KOPT-K1 (cell line): ENCODE measurements around the gene LUC7L3.

Experiments
- H3K27ac ChIP-seq: fragments of 200-600 bp; sonication (generic); 2 replicates; pipeline ENCODE4 v1.5.1; 2016; ENCODE audit warnings: antibody characterized with exemption, mild to moderate bottlenecking, low read depth, low read length; ENCODE audit not compliant: poor library complexity, severe bottlenecking
- H3K36me3 ChIP-seq: fragments of 200-600 bp; sonication (generic); 2 replicates; pipeline ENCODE4 v1.5.1; 2017; ENCODE audit warnings: antibody characterized with exemption, mild to moderate bottlenecking, low read length, moderate library complexity; ENCODE audit not compliant: insufficient read depth
- H3K9me3 ChIP-seq: fragments of 200-600 bp; sonication (generic); 2 replicates; pipeline ENCODE4 v1.5.1; 2017; ENCODE audit warnings: antibody characterized with exemption, low read length, mild to moderate bottlenecking; ENCODE audit not compliant: insufficient read depth, poor library complexity, severe bottlenecking

LUC7L3 gene

DNA sequence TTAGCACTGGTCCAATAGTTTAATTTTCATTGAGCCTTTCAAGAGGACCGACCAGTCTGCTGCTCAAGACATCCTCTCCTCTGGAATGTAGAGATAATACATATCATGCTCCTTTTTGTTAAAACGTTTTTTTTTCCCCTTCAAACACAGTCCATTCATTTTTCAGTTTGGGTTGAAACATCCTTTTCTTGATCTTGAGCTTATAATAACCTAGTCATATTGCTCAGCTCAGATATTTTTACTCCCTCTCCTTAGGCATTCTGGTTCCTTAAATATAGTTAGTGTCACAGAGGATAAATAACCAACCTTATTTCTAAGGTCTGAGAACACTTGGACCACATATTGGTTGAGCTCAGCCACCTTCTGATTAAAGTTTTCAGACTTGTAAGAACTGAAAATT lies 35.1 kb downstream of the LUC7L3 start:
- Histone ChIP-seq H3K36me3 (peaks cover 69% of the 10 kb centered on the region), H3K27ac (no peak overlapping the region), H3K9me3 (no peaks in the 10 kb centered on the region)

DNA sequence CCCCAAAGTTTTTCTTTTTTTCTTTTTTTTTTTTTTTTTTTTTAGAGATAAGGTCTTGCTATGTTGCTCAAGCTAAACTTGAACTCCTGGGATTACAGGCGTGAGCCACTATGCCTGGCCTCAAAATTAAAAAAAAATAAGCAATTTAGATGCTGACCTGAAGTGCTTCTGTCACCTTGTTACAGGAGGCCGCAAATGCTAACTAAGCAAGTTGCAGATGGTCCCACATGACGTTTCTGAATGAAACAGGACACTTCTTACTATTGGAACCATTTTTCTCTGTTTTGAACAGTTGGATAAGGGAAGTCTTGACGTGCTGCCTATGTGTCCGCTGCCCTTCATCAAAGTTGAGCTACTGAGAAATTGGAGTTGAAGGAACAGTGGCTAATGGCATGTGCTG lies 39.1 kb downstream of the LUC7L3 start:
- H3K27ac ChIP-seq = no peak overlapping the region
- H3K36me3 ChIP-seq = peaks cover 29% of the 10 kb centered on the region
- no peaks in the 10 kb centered on the region for H3K9me3 ChIP-seq

DNA sequence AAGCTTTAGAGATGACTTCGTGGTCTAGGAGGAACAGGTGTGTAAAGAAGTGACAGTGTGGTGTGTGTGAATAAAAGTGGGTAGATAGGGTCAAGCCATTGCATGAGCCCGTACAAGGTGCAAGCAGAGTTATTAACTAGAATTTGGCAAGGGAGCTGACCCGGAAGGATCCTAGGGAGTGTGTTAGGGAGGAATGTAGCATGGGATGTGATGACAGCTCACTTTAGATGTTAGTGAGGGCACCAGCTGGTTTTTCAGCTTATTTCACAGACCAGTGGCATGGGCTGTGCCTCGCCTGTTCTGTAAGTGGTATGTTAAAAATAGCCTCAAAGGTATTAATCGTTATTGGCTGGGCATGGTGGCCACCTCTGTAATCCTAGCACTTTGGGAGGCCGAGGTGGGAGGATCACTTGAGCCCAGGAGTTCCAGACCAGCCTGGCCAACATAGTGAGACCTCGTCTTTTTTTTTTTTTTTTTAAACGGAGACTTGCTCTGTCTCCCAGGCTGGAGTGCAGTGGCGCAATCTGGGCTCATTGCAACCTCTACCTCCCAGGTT lies 39.7 kb downstream of the LUC7L3 start:
- Histone ChIP-seq H3K9me3 (no peaks in the 10 kb centered on the region), H3K27ac (no peak overlapping the region), H3K36me3 (peaks cover 23% of the 10 kb centered on the region)

- Histone ChIP-seq H3K36me3 (no peaks in the 10 kb centered on the region), H3K27ac (no peak overlapping the region), H3K9me3 (no peaks in the 10 kb centered on the region)
Measured at GRCh38 chr17:50762177-50762576, 42.8 kb downstream of the LUC7L3 start.

GRCh38 chr17:50763716-50764475 lies 44.5 kb downstream of the LUC7L3 start:
- Histone ChIP-seq H3K36me3 (no peaks in the 10 kb centered on the region), H3K27ac (no peak overlapping the region), H3K9me3 (no peaks in the 10 kb centered on the region)

GRCh38 chr17:50764734-50765149 lies 45.3 kb downstream of the LUC7L3 start:
- no peak overlapping the region for H3K27ac ChIP-seq
- no peaks in the 10 kb centered on the region for H3K9me3 ChIP-seq
- no peaks in the 10 kb centered on the region for H3K36me3 ChIP-seq

DNA sequence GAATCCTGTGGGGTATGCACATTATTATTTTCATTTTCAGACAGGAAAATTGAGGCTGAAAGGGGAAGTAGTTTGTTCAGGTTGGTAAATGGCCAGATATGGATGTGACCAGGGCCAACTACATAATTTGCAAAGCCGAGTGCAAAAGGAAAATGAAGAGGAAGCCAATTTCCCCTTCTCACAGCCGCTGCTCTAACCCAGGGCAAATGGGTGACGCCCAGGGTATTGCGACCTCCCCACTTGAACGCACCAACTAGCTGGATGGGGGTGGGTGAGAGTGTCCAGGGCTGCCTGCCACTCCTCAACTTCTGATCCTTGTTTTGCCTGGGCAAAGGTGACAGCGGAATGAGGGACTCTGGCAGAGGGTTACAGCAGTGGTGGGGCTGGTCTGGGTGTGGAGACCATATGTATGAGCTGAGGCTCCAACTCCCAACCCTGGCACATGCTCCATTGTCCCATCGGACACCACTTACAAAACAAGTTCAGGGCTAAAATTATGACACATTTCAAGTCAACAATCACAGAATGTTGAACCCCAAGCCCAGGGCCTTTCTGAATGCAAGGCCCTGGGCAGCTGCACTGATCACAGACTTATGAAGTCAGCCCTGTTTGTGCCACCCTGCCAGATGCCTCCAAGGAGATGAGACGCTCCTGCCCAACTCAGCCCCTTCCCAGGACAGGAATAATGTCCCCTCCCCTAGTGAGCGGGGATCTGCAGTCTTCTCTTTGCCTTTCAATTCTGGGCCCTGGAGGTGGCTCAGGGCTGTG lies 46.2 kb downstream of the LUC7L3 start:
- no peaks in the 10 kb centered on the region for H3K9me3 ChIP-seq
- no peaks in the 10 kb centered on the region for H3K36me3 ChIP-seq
- H3K27ac ChIP-seq = no peak overlapping the region

- H3K27ac ChIP-seq = no peak overlapping the region
- no peaks in the 10 kb centered on the region for H3K36me3 ChIP-seq
- H3K9me3 ChIP-seq = no peaks in the 10 kb centered on the region
Measured at GRCh38 chr17:50766222-50767023, 47.0 kb downstream of the LUC7L3 start.

DNA sequence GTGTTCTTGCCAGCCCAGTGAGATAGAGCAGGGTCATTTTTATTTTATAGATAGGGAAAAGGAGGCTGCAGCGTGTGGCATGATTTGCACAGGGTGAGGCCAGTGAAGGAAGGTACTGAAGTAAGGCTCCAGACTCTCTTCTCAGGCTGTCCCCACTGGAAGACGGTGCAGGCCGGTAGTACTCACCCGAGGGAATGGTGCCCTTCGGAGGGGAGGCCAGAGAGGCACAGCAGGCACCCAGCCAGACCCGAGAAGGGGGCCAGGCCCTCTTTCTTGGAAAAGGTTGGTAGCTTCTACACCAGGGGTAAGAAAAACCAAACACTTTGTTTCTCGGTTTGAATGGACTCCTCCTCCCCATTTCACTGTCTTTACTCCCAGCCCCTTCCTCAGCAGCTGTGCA lies 47.6 kb downstream of the LUC7L3 start:
- Histone ChIP-seq H3K36me3 (no peaks in the 10 kb centered on the region), H3K27ac (no peak overlapping the region), H3K9me3 (no peaks in the 10 kb centered on the region)

DNA sequence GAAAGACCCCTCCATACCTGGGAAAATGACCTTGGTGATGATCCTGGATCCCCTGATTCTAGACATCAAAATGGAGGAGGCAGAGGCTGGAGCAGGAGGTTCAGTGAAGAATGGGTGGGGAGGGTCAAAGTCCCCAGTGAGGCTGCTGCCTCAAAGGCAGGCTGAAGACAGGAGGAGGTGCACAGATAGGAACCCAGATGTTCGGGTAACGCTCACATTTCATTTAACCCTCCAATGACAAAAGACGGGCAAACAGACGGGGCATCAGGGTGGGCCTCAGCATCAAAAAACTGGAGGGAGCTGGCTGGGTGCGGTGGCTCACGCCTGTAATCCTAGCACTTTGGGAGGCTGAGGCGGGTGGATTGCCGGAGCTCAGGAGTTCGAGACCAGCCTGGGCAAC lies 48.0 kb downstream of the LUC7L3 start, which contains the start of gene ANKRD40CL:
ANKRD40CL (minus strand) TSS at position 73 of the 400 bp plus-strand sequence. CDS start 605 bp downstream, outside the sequence.
- Histone ChIP-seq H3K9me3 (no peaks in the 10 kb centered on the region), H3K27ac (no peak within 1 kb of the TSS), H3K36me3 (no peaks in the 10 kb centered on the region)

DNA sequence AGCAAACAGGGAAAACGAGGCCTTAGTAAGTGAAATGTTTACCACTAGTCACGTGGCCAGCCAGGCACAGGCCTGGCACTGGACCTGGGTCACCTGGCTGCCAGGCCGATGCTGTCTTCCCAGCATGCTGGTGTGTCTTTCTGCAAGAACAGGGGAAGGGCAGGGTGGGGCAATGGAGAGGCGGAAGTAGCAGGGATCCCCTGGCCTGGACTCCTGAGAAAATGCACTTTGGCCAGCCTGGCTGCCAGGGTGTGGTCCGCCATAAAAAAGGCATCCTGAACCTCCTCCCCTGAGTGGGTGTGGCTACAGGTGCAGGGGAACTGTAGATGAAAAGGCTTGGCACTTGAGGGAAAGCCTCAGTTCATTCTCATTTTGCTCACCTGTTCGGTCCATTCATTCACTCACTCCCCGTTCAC lies 49.0 kb downstream of the LUC7L3 start:
- H3K36me3 ChIP-seq = no peaks in the 10 kb centered on the region
- H3K9me3 ChIP-seq = no peaks in the 10 kb centered on the region
- H3K27ac ChIP-seq = no peak overlapping the region

DNA sequence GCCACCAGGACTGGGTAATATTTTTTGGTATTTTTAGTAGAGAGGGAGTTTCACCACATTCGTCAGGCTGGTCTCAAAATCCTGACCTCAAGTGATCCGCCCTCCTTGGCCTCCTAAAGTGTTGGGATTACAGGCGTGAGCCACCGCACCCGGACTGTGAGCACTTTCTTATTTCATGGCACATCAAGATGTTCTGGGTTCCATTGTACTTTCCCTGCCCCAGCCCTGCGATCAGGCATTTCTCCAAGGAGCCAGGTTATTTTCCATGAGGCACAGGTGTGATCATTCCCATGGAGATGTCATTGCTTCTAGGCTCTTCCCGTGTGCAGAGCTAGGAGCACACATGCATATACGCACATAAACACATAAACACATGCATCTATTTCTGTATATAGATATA lies 50.5 kb downstream of the LUC7L3 start:
- Histone ChIP-seq H3K27ac (no peak overlapping the region), H3K9me3 (no peaks in the 10 kb centered on the region), H3K36me3 (no peaks in the 10 kb centered on the region)

GRCh38 chr17:50770346-50770745 lies 50.9 kb downstream of the LUC7L3 start:
- Histone ChIP-seq H3K36me3 (no peaks in the 10 kb centered on the region), H3K9me3 (no peaks in the 10 kb centered on the region), H3K27ac (no peak overlapping the region)

GRCh38 chr17:50771991-50772785 lies 52.8 kb downstream of the LUC7L3 start:
- Histone ChIP-seq H3K36me3 (no peaks in the 10 kb centered on the region), H3K9me3 (no peaks in the 10 kb centered on the region), H3K27ac (peak overlapping the region; percentile 10)
